ENCODE data around the gene OBSCN.

OBSCN gene

GRCh38 chr1:228426518-228427175 is 218.8 kb downstream of the OBSCN start:
- Histone ChIP-seq H3K4me3 (ENCODE audit: low read depth, low read length) (no peak overlapping the region), H3K27ac (no peak overlapping the region), H3K36me3 (replicated peaks) (no peaks in the 10 kb centered on the region), H3K27me3 (replicated peaks) (peaks cover 4% of the 10 kb centered on the region)
- DNase-seq: no peak
- in situ Hi-C loops (cut with HindIII; ENCODE audit: low pct_ligation_motif_present, low sequenced_read_pairs): no loop called here
- TF ChIP-seq, protein P1, sequence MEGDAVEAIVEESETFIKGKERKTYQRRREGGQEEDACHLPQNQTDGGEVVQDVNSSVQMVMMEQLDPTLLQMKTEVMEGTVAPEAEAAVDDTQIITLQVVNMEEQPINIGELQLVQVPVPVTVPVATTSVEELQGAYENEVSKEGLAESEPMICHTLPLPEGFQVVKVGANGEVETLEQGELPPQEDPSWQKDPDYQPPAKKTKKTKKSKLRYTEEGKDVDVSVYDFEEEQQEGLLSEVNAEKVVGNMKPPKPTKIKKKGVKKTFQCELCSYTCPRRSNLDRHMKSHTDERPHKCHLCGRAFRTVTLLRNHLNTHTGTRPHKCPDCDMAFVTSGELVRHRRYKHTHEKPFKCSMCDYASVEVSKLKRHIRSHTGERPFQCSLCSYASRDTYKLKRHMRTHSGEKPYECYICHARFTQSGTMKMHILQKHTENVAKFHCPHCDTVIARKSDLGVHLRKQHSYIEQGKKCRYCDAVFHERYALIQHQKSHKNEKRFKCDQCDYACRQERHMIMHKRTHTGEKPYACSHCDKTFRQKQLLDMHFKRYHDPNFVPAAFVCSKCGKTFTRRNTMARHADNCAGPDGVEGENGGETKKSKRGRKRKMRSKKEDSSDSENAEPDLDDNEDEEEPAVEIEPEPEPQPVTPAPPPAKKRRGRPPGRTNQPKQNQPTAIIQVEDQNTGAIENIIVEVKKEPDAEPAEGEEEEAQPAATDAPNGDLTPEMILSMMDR (IDR thresholded peaks at IDR 0.05; ENCODE audit: low read depth, low read length, missing control alignments): no peak

GRCh38 chr1:228428412-228428811 is 220.6 kb downstream of the OBSCN start:
- peaks cover 4% of the 10 kb centered on the region for H3K27me3 ChIP-seq (replicated peaks)
- no peak overlapping the region for H3K27ac ChIP-seq
- TF ChIP-seq, protein P1 (IDR thresholded peaks at IDR 0.05; ENCODE audit: low read depth, low read length, missing control alignments): no peak
- H3K36me3 ChIP-seq (replicated peaks): no peaks in the 10 kb centered on the region
- no peak for DNase-seq
- H3K4me3 ChIP-seq (ENCODE audit: low read depth, low read length): no peak overlapping the region
- in situ Hi-C loops (cut with HindIII; ENCODE audit: low pct_ligation_motif_present, low sequenced_read_pairs): no loop called here
